ENCODE data around the gene PAXIP1.

PAXIP1 gene

GRCh38 chr7:154910977-154911376 is 91.9 kb downstream of the PAXIP1 start:
- DNase-seq: no peak

DNA sequence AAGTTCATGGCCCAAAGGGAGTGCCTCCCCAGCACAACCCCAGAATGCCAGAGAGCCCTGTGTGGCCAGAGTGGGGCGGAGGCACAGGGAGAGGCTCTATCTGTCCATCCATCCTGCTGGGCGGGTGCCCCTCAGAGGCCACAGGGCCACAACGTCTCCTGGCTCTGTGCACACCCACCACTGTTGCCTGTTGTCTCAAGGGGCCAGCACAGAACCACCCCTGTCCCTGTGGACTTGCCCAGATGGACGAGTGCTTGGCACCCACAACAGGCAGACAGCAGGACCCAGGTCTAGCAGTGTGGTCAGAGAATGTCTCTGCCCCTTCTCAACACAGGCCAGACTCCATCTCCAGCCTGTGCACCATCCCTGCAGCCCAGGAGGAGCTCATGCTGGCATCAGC is 92.8 kb downstream of the PAXIP1 start:
- no peak for DNase-seq

DNA sequence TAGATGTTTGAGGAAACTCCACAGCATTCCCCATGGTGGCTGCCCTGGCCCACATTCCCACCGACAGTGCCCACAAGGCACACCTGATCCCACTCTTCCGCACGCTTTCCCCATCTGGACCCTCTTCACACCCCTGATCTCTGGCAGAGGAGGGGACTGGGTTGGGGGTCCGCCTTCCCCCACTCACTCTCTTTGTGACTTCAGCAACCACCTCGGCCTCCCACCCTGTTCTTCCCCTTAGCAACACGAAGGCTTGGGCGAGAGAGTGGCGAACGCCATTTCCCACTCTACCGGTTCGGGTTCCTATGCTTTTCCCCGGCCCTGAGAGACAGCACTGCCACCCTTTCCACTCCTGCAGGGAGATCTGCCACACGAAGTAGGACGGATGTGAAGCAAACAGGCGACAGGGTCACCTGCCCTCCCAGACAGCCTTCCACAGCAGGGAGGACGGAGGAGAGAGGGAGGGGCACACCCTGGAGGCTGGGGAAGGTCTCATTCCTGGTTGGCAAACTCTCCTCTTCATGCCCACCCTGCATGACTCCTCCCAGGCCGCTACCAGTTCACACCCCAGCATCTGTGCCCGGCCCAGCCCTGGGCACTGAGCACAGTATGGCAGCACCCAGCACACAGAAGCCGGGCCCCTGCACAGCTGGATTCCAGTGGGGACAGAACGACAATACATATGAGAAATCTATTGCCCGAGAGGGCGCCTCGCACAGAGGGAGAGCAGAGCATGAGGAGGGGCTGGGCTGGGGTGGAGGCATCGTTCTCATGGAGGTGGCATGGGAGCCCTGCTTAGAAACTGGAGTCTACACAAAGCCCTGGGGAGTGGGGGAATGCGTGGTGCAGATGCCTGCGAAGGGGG is 93.5 kb downstream of the PAXIP1 start:
- DNase-seq: no peak

DNA sequence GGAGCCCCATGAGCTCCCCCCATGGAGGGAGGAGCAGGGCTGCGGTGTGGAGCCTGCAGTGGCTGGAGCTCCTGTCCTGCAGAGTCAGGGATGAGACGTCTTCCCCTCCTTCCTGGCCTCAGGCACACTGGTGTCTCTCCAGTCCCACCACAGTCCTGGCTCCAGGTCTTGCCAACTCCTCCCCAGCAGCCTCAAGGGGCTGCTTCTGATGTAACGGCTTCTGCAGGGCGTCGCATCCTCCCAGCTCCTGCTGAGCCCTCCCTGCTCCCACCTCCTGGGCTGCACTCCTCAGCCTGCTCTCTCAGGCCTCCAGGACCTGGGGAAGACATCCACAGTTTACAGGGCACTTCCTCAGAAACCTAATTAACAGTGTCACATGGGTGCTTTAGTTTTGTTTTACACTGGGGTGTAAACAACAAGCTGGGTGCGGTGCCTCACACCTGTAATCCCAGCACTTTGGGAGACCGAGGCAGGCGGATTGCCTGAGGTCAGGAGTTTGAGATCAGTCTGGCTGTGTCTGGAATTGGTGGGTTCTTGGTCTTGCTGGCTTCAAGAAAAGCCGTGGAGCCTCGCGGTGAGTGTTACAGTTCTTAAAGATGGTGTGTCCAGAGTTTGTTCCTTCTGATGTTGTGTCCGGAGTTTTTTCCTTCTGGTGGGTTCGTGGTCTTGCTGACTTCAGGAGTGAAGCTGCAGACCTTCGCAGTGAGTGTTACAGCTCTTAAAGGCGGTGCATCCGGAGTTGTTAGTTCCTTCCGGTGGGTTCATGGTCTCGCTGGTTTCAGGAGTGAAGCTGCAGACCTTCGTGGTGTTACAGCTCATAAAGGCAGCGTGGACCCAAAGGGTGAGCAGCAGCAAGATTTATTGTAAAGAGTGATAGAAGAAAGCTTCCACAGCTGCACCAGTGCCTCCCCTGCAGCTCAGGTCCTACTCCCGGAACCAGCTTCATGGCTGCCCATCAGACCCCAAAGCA is 95.0 kb downstream of the PAXIP1 start:
- no peak for DNase-seq

GRCh38 chr7:154906736-154907355 is 96.1 kb downstream of the PAXIP1 start:
- DNase-seq: no peak

- no peak for DNase-seq
These were observed 96.7 kb downstream of the PAXIP1 start for GRCh38 chr7:154906201-154906600.

- DNase-seq: no peak
These were observed 97.3 kb downstream of the PAXIP1 start for GRCh38 chr7:154905615-154906014.

GRCh38 chr7:154905146-154905545 is 97.8 kb downstream of the PAXIP1 start:
- DNase-seq: no peak

GRCh38 chr7:154903083-154903731 is 99.7 kb downstream of the PAXIP1 start:
- DNase-seq: no peak

DNA sequence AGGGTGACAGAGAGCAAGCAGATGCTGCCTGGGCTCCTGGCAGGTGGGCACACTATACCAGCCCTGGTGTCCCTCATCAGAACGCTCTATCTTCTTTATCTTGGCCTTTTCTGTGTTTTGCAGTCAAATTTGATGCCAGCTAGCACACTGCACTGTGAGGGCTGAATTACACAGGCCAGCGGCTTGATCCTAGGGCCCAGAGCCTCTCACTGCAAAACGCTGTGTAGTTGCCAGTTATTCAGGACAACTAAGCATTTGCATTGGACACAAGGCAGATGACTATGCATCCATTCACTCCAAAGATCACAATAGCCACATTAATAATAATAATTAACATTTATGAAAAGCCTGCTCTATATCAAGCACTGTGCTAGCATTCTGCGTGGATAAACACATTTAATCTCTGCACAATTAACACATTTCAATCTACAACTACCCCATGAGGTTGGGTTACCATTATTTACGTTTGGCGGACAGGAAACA is 100.3 kb downstream of the PAXIP1 start:
- no peak for DNase-seq

DNA sequence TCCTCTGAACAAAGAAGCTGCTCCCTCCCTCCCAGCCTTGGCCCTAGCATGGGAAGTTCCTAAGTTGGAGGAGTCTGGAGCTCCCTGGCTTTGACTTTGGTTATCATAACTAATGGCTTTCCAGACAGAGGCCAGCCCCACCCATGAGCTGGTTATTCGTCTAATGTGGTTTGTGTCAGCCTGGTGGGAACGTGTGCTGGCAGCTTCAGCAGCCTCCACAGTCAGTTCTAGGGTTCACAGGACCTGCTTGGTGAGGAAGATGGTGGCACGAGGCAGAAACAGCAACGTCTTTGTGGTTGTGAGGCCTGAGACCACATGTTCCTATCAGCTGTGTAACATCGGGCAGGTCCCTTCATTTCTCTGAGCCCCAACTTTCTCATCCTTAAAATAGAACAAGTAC is 103.1 kb downstream of the PAXIP1 start:
- DNase-seq: no peak

GRCh38 chr7:154898973-154899855 is 103.7 kb downstream of the PAXIP1 start:
- DNase-seq: no peak

DNA sequence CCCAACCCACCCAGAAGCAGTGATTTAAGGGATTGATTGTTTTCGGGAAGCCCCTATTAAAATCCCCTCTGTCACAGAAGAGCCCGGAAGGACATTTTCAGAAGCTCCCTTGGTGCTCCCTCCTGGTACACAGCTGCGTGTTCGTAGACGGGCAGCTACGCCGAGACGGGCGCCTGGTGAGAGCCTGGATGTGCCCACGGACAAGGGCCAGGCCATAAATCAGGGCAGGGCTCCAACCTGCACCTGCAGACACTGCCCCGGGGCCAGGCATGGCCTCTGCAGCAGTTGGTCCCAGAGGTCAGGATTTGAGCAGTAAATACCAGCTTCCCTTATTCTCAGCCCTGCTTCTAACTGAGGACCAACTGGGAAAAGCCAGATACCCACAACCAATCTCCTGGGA is 106.8 kb downstream of the PAXIP1 start:
- no peak for DNase-seq
